Thyroid gland (tissue), 4 donors: ENCODE data around the gene CREB3L2.

ENCODE experiments used
- CTCF ChIP-seq, 6 experiments: fragments of 200-600 bp in 3 of 6; fragments of 450-650 bp in 3 of 6; sonication (generic) in 3 of 6; IDR thresholded peaks; one replicate each; pipeline ENCODE4 v1.5.1; 2016 to 2019; ENCODE audit warnings: antibody characterized with exemption in 6 of 6, mild to moderate bottlenecking in 2 of 6, inconsistent platforms in 1 of 6, moderate library complexity in 1 of 6
- POLR2A ChIP-seq, 2 donors: fragments of 450-650 bp; IDR thresholded peaks; one replicate each; pipeline ENCODE4 v1.6.1; 2017; ENCODE audit warnings: antibody characterized with exemption in 2 of 2, mild to moderate bottlenecking in 2 of 2, moderate library complexity in 1 of 2

GRCh38 chr7:138000081-138000701, 1.7 kb downstream of the CREB3L2 start:
- TF ChIP-seq POLR2A (IDR thresholded peaks at IDR 0.05) (peak in 1 of 2 donors; percentile 36), CTCF (IDR thresholded peaks at IDR 0.05) (no peak)
